Measurements from ENCODE around the gene ZNF587.
"Not testable (repeated sequence)": the region's sequence is repeated elsewhere in the genome, so short reads cannot be mapped to it uniquely, and the experiment has no call there.

GRCh38 chr19:57838622-57839191, 11.0 kb upstream of the ZNF587 start:
- not testable (repeated sequence) for TF ChIP-seq CTCF (conservative IDR thresholded peaks at IDR 0.05 in 1 of 2, IDR thresholded peaks at IDR 0.05 in 1 of 2; ENCODE audit: extremely low read depth in 1 of 2, insufficient read depth in 1 of 2, low read depth in 1 of 2, low read length in 2 of 2); EZH2 (IDR thresholded peaks at IDR 0.05; ENCODE audit: borderline replicate concordance, low read length)
